GM18520 (cell line): ENCODE measurements around the gene SUPT4H1.
"Not testable (repeated sequence)": the region's sequence is repeated elsewhere in the genome, so short reads cannot be mapped to it uniquely, and the experiment has no call there.

ENCODE experiments used
- ATAC-seq: cut with Tn5 transposase; IDR thresholded peaks from one replicate; pipeline ENCODE4 v1.9.1; 2021; ENCODE audit not compliant: unreplicated experiment

SUPT4H1 gene

DNA sequence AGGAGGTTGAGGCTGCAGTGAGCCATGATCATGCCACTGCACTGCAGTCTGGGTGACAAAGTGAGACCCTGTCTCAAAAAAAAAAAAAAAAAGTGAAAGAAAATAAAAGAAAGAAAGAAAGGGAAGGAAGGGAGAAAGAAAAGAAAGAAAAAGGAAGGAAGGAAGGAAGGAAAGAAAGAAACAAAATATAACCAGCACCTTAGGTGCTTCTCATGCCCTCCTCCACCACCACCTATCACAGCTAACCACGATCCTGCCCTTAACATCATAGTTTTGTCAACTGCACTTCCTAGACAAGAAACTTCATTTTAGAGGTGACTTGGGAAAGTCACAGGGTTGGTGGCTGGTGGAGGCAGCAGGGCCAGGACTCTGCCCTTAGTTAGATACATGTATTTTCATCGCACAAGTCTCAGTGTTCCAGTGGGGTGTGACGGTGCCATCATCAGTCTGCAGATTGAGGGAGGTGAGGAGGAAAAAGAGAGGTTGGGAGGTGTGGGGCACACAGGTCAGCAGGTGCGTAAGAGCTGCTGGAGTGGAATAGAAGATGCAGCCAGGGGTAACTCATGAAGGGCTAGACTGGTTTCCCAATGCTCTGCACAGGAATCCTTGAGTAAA, 10.0 kb downstream of the SUPT4H1 start:
- ATAC-seq, result no peak

GRCh38 chr17:58341136-58341860, 10.7 kb downstream of the SUPT4H1 start:
- not testable (repeated sequence) for ATAC-seq

DNA sequence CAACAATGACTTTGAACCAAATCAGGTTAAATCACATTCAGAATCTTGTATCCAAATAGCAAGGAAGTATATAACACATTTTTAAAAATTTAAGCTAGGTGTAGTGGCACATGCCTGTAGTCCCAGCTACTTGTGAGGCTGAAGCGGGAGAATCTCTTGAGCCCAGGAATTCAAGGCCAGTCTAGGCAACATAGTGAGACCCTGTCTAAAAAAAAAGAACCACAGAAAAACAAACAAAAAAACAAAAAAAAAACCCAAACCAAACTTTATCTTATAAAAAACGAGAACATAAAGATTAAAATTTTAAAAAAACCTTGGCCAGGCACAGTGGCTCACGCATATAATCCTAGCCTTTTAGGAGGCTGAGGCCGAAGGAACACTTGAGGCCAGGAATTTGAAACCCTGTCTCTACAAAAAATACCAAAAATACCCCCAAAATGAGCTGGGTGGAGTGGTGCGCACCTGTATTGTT, 11.6 kb downstream of the SUPT4H1 start:
- no peak for ATAC-seq

GRCh38 chr17:58339755-58340404, 12.1 kb downstream of the SUPT4H1 start:
- ATAC-seq, result no peak

GRCh38 chr17:58338841-58339754, 12.9 kb downstream of the SUPT4H1 start:
- no peak for ATAC-seq

DNA sequence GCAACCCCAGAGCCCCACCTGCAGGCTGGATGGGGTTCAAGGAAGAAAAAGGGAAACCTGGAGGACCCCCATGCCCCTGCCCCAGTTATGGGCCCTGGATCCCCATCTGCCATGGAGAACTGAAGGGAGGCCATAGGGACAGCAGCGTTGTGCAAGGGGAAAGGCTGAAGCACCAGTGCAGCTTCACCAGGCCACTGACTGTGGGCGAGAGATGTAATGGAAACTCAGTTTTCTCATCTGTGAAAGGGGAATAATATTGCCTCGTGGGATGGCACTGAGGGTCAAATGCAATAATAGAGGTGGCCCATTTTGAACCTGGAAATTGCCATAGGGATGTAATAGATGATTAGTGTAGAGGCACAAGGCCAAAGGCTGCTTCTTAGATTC, 13.6 kb downstream of the SUPT4H1 start:
- no peak for ATAC-seq

GRCh38 chr17:58337600-58338453, 14.2 kb downstream of the SUPT4H1 start:
- peak; percentile 38 for ATAC-seq

- no peak for ATAC-seq
These were observed 14.8 kb downstream of the SUPT4H1 start for GRCh38 chr17:58337210-58337599.

GRCh38 chr17:58336456-58337209, 15.4 kb downstream of the SUPT4H1 start:
- ATAC-seq, result no peak

DNA sequence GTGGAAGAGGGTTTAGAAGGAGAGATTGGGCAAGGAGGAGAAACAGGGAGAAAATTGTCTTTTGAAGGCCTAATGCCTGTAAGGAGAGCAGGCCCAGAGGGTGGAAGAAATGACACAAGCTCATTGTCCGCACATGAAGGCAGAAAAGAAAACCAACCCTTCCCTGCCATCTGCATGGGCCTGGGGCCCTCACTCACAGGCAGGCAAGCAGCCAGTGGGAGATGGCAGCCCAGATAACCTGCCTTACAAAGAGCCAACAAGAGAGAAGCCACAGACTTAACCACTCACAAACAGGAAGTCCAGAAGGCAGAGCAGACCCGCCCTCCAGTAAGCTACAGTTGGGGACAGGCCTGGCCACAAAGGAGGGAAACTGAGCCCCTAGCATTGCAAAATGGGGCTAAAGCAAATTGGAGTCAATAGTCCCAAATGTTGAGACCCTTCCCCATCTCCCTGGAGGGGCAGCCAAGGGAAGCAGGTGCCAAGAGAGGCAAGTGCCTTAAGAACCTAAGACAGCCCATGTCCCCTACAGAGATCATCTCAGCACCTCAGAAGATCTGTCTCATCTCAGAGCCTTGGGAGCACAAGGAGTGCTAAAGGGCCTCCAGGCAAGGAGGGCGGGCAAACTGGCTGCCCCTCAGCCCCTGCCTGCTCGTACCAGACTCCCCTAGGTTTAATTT, 16.1 kb downstream of the SUPT4H1 start:
- ATAC-seq, result no peak

DNA sequence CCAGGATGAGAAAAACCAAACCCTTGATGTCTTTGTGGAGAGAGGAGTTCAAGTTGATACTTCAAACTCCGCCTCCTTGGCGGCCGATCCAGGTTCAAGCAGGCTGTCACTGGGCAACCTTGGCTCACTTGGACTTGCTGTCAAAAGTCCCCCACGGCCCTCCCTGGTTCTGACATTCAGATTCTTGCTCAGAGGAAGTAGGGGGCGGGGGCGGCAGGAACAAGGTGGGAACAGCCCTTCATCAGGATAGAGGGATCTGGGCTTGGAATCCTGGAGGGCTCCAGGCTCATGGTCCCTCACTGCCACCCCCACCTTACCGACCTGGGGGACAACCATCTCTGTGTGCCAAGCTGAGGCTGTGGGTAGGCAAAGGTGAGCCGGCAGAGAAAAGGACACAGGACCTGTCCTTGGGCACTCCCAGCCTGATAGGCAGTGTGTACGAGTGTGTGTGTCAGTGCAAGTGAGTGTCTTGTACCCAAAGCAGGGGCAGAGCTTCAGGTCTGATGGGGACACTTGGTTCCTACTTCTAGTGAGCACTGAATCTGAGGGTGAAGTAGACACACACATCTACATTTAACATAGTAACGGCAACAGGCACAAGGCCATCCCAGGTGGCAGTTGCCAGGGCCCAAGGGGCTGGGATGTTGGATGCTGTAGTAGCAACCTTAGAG, 16.8 kb downstream of the SUPT4H1 start:
- ATAC-seq, result no peak

DNA sequence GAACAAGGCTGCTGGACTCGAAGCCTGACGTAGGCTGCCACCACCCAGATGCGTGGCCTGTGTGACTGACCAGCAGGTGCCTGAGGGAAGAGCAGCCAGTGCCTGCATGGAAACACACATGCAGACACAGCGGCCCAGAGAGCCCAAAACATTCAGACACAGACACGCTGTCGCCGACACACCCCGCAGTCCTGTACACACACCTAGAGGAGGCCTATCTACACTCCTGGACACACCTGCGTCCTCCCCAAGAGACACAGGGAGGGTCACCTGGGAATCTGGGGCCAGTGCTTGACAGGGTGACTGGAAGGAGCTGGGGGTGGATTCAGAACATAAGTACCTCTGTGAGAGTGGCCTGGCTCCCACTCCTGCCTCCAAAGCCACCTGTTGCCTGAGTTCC, 17.3 kb downstream of the SUPT4H1 start:
- ATAC-seq, result no peak

DNA sequence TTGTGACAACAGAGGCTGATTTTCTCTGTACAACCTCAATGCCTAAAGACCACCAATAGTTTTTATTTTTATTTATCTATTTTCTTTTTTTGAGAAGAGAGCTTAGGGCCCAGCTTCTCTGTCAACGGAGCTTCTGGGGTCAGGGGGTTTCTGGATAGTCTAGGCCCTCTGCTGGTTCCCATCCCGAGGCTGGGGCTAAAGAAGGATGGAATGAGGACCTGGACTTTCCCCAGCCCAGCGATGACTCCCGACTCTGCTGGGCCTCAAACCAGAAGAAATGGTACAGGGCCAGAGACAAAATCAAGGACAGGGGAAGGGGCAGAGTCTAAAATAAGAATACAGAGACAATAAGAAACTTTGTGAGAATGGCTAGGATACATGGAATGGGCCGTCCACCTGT, 17.7 kb downstream of the SUPT4H1 start:
- no peak for ATAC-seq

GRCh38 chr17:58333736-58334207, 18.2 kb downstream of the SUPT4H1 start:
- ATAC-seq, result no peak

- no peak for ATAC-seq
These were observed 18.9 kb downstream of the SUPT4H1 start for GRCh38 chr17:58332778-58333735.

GRCh38 chr17:58331815-58332777, 19.9 kb downstream of the SUPT4H1 start:
- peak; percentile 13 for ATAC-seq
